ENCODE results near the gene LAMA3. TPM values are rescaled to one million over a fixed set of nuclear protein-coding genes. Genes with fewer than 3 reads are reported as not detected.

The LAMA3 gene
- polyA plus RNA-seq, 1 donor from 2014 or later = 3.4 TPM

GRCh38 chr18:23950644-23951043 is 261.4 kb downstream of the LAMA3 start:
- Histone ChIP-seq H3K27me3 (ENCODE audit: insufficient read depth, low read depth, low read length) (no peaks in the 10 kb centered on the region), H2AFZ (ENCODE audit: low read depth, low read length) (no peak overlapping the region), H3K27ac (ENCODE audit: low read length) (no peak overlapping the region), H3F3A (ENCODE audit: insufficient read depth, low read length, poor library complexity, severe bottlenecking) (no peaks in the 10 kb centered on the region), H3K9ac (ENCODE audit: low read length) (no peak overlapping the region), H3K36me3 (ENCODE audit: insufficient read depth, low read length) (no peaks in the 10 kb centered on the region), H3K4me2 (ENCODE audit: low read length) (no peak overlapping the region), H3K4me3 (ENCODE audit: low read length) (no peak overlapping the region), H4K20me1 (ENCODE audit: insufficient read depth) (no peaks in the 10 kb centered on the region), H3K9me2 (ENCODE audit: insufficient read depth, low read length) (no peaks in the 10 kb centered on the region), H3K9me3 (ENCODE audit: low read length) (no peaks in the 10 kb centered on the region), H3K79me2 (replicated peaks; ENCODE audit: insufficient read depth, low read length) (no peaks in the 10 kb centered on the region)
- TF ChIP-seq MXI1 (conservative IDR thresholded peaks at IDR 0.05; ENCODE audit: poor library complexity, severe bottlenecking) (no peak), EZH2 (IDR thresholded peaks at IDR 0.05; ENCODE audit: borderline replicate concordance, insufficient read depth, low read length, poor library complexity, severe bottlenecking) (no peak), EP300 (conservative IDR thresholded peaks at IDR 0.05; ENCODE audit: poor library complexity, severe bottlenecking) (no peak), RAD21 (conservative IDR thresholded peaks at IDR 0.05) (no peak)

- TF ChIP-seq EP300 (conservative IDR thresholded peaks at IDR 0.05; ENCODE audit: poor library complexity, severe bottlenecking) = no peak
- no peak for TF ChIP-seq SMC3 (conservative IDR thresholded peaks at IDR 0.05; ENCODE audit: poor library complexity)
- TF ChIP-seq TAF1 (IDR thresholded peaks at IDR 0.05; ENCODE audit: low read depth) = no peak
- no peak for TF ChIP-seq RAD21 (conservative IDR thresholded peaks at IDR 0.05)
- TF ChIP-seq, protein P1, sequence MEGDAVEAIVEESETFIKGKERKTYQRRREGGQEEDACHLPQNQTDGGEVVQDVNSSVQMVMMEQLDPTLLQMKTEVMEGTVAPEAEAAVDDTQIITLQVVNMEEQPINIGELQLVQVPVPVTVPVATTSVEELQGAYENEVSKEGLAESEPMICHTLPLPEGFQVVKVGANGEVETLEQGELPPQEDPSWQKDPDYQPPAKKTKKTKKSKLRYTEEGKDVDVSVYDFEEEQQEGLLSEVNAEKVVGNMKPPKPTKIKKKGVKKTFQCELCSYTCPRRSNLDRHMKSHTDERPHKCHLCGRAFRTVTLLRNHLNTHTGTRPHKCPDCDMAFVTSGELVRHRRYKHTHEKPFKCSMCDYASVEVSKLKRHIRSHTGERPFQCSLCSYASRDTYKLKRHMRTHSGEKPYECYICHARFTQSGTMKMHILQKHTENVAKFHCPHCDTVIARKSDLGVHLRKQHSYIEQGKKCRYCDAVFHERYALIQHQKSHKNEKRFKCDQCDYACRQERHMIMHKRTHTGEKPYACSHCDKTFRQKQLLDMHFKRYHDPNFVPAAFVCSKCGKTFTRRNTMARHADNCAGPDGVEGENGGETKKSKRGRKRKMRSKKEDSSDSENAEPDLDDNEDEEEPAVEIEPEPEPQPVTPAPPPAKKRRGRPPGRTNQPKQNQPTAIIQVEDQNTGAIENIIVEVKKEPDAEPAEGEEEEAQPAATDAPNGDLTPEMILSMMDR (IDR thresholded peaks at IDR 0.05; ENCODE audit: poor library complexity, severe bottlenecking) = no peak
- Histone ChIP-seq H3K4me3 (ENCODE audit: low read length) (no peak overlapping the region), H3K79me2 (replicated peaks; ENCODE audit: insufficient read depth, low read length) (no peaks in the 10 kb centered on the region), H3K9me2 (ENCODE audit: insufficient read depth, low read length) (no peaks in the 10 kb centered on the region), H2AFZ (ENCODE audit: low read depth, low read length) (no peak overlapping the region), H3K36me3 (ENCODE audit: insufficient read depth, low read length) (no peaks in the 10 kb centered on the region), H3K4me2 (ENCODE audit: low read length) (no peak overlapping the region), H3K9me3 (ENCODE audit: low read length) (no peaks in the 10 kb centered on the region), H3K9ac (ENCODE audit: low read length) (no peak overlapping the region), H4K20me1 (ENCODE audit: insufficient read depth) (no peaks in the 10 kb centered on the region), H3K27me3 (ENCODE audit: insufficient read depth, low read depth, low read length) (no peaks in the 10 kb centered on the region), H3K27ac (ENCODE audit: low read length) (no peak overlapping the region), H3F3A (ENCODE audit: insufficient read depth, low read length, poor library complexity, severe bottlenecking) (no peaks in the 10 kb centered on the region)
Observed at GRCh38 chr18:23951206-23951605, 262.0 kb downstream of the LAMA3 start.

GRCh38 chr18:23953984-23954383 is 264.7 kb downstream of the LAMA3 start:
- Histone ChIP-seq H3K4me2 (ENCODE audit: low read length) (no peak overlapping the region), H3K9me2 (ENCODE audit: insufficient read depth, low read length) (no peaks in the 10 kb centered on the region), H4K20me1 (ENCODE audit: insufficient read depth) (no peaks in the 10 kb centered on the region), H3K27me3 (ENCODE audit: insufficient read depth, low read depth, low read length) (no peaks in the 10 kb centered on the region), H3K36me3 (ENCODE audit: insufficient read depth, low read length) (no peaks in the 10 kb centered on the region), H3K27ac (ENCODE audit: low read length) (no peak overlapping the region), H3K79me2 (replicated peaks; ENCODE audit: insufficient read depth, low read length) (no peaks in the 10 kb centered on the region), H3F3A (ENCODE audit: insufficient read depth, low read length, poor library complexity, severe bottlenecking) (no peaks in the 10 kb centered on the region), H3K9ac (ENCODE audit: low read length) (no peak overlapping the region), H3K9me3 (ENCODE audit: low read length) (no peaks in the 10 kb centered on the region), H2AFZ (ENCODE audit: low read depth, low read length) (no peak overlapping the region), H3K4me3 (ENCODE audit: low read length) (no peak overlapping the region)
- TF ChIP-seq SMC3 (conservative IDR thresholded peaks at IDR 0.05; ENCODE audit: poor library complexity) = no peak
- no peak for TF ChIP-seq POLR2AphosphoS5 (IDR thresholded peaks at IDR 0.05)
- TF ChIP-seq MXI1 (conservative IDR thresholded peaks at IDR 0.05; ENCODE audit: poor library complexity, severe bottlenecking) = no peak
- no peak for TF ChIP-seq EP300 (conservative IDR thresholded peaks at IDR 0.05; ENCODE audit: poor library complexity, severe bottlenecking)
- no peak for TF ChIP-seq TAF1 (IDR thresholded peaks at IDR 0.05; ENCODE audit: low read depth)
- TF ChIP-seq, protein P1 (IDR thresholded peaks at IDR 0.05; ENCODE audit: poor library complexity, severe bottlenecking) = no peak
- TF ChIP-seq, protein P2, sequence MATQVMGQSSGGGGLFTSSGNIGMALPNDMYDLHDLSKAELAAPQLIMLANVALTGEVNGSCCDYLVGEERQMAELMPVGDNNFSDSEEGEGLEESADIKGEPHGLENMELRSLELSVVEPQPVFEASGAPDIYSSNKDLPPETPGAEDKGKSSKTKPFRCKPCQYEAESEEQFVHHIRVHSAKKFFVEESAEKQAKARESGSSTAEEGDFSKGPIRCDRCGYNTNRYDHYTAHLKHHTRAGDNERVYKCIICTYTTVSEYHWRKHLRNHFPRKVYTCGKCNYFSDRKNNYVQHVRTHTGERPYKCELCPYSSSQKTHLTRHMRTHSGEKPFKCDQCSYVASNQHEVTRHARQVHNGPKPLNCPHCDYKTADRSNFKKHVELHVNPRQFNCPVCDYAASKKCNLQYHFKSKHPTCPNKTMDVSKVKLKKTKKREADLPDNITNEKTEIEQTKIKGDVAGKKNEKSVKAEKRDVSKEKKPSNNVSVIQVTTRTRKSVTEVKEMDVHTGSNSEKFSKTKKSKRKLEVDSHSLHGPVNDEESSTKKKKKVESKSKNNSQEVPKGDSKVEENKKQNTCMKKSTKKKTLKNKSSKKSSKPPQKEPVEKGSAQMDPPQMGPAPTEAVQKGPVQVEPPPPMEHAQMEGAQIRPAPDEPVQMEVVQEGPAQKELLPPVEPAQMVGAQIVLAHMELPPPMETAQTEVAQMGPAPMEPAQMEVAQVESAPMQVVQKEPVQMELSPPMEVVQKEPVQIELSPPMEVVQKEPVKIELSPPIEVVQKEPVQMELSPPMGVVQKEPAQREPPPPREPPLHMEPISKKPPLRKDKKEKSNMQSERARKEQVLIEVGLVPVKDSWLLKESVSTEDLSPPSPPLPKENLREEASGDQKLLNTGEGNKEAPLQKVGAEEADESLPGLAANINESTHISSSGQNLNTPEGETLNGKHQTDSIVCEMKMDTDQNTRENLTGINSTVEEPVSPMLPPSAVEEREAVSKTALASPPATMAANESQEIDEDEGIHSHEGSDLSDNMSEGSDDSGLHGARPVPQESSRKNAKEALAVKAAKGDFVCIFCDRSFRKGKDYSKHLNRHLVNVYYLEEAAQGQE (IDR thresholded peaks at IDR 0.05; ENCODE audit: borderline replicate concordance) = no peak
- no peak for TF ChIP-seq EZH2 (IDR thresholded peaks at IDR 0.05; ENCODE audit: borderline replicate concordance, insufficient read depth, low read length, poor library complexity, severe bottlenecking)
- no peak for TF ChIP-seq RAD21 (conservative IDR thresholded peaks at IDR 0.05)
